MM.1S (cell line): ENCODE data around the gene OLIG3.

Experiments used
- DNase-seq: peaks from one replicate; pipeline ENCODE4 v3.0.0-alpha.2; 2015
- H2AFZ ChIP-seq: fragments of 300-600 bp; sonication (generic); 2 replicates; pipeline ENCODE4 v1.6.0; 2016; ENCODE audit warnings: antibody characterized with exemption, low read length
- H3F3A ChIP-seq: fragments of 300-600 bp; sonication (generic); 2 replicates; pipeline ENCODE4 v1.6.1; 2016; ENCODE audit warnings: mild to moderate bottlenecking, antibody characterized with exemption, low read length, moderate library complexity, mixed read lengths; ENCODE audit not compliant: insufficient read depth
- H3K27ac ChIP-seq: fragments of 300-600 bp; sonication (generic); 2 replicates; pipeline ENCODE4 v1.5.1; 2016; ENCODE audit warnings: mild to moderate bottlenecking, low read length
- H3K27me3 ChIP-seq: fragments of 300-600 bp; sonication (generic); replicated peaks from 2 replicates; pipeline ENCODE4 v1.6.0; 2016; ENCODE audit warnings: low read length; ENCODE audit not compliant: insufficient read depth
- H3K36me3 ChIP-seq: fragments of 300-600 bp; sonication (generic); replicated peaks from 2 replicates; pipeline ENCODE4 v1.6.1; 2016; ENCODE audit warnings: mild to moderate bottlenecking, low read length, mixed read lengths; ENCODE audit not compliant: insufficient read depth
- H3K4me1 ChIP-seq: fragments of 300-600 bp; sonication (generic); 2 replicates; pipeline ENCODE4 v1.6.1; 2016; ENCODE audit warnings: low read length, mixed read lengths
- H3K4me2 ChIP-seq: fragments of 300-600 bp; sonication (generic); 2 replicates; pipeline ENCODE4 v1.6.0; 2016; ENCODE audit warnings: low read depth, low read length
- H3K4me3 ChIP-seq: fragments of 300-600 bp; sonication (generic); 2 replicates; pipeline ENCODE4 v1.5.1; 2016; ENCODE audit warnings: low read length, mixed read lengths
- H3K79me2 ChIP-seq: fragments of 300-600 bp; sonication (generic); 2 replicates; pipeline ENCODE4 v1.6.1; 2016; ENCODE audit warnings: mixed run types, low read length, mixed read lengths
- H3K9ac ChIP-seq: fragments of 300-600 bp; sonication (generic); 2 replicates; pipeline ENCODE4 v1.6.1; 2016; ENCODE audit warnings: low read length, mixed read lengths
- H3K9me2 ChIP-seq: fragments of 300-600 bp; sonication (generic); replicated peaks from 2 replicates; pipeline ENCODE4 v1.6.1; 2016; ENCODE audit warnings: mild to moderate bottlenecking, low read length, mixed read lengths; ENCODE audit not compliant: insufficient read depth
- H3K9me3 ChIP-seq: fragments of 300-600 bp; sonication (generic); replicated peaks from 2 replicates; pipeline ENCODE4 v1.6.1; 2016; ENCODE audit warnings: mild to moderate bottlenecking, low read length, mixed read lengths; ENCODE audit not compliant: insufficient read depth
- H4K20me1 ChIP-seq: fragments of 300-600 bp; sonication (generic); 2 replicates; pipeline ENCODE4 v1.6.1; 2016; ENCODE audit warnings: mild to moderate bottlenecking, low read length, moderate library complexity, mixed read lengths; ENCODE audit not compliant: insufficient read depth
- EZH2 ChIP-seq: fragments of 300-600 bp; sonication (generic); optimal IDR thresholded peaks from 2 replicates; pipeline ENCODE3; 2017; ENCODE audit warnings: low read depth, mild to moderate bottlenecking, antibody characterized with exemption, low read length, mixed read lengths
- EZH2phosphoT487 ChIP-seq: fragments of 300-600 bp; sonication (generic); IDR thresholded peaks from 2 replicates; pipeline ENCODE4 v1.6.1; 2018; ENCODE audit warnings: antibody characterized with exemption, low read length
- TF ChIP-seq, protein P1 (sequence below): fragments of 300-600 bp; sonication (generic); IDR thresholded peaks from 2 replicates; pipeline ENCODE4 v1.5.1; 2016; ENCODE audit warnings: antibody characterized with exemption, low read length, mixed read lengths

The OLIG3 gene

DNA sequence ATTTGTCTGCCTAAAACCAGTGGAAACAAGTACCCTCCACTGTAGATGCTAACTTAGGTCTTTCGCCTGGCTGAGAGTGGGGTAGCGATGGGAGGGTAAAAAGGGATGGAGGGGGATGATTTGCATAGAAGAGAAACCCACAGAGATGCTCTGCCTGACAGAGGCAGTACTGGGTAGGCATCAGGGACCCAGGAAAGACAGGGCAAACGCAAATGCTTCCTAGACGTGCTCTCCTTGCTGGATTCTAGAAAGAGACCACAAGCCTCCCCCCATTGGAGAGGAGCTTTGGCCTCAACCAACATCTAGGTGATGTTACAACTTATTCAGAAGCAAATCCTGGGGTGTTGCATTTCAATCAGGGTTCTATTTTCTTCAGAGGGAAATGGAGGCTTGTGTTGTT is 3.2 kb downstream of the OLIG3 start:
- TF ChIP-seq EZH2phosphoT487 (no peak), EZH2 (no peak)
- TF ChIP-seq, protein P1, sequence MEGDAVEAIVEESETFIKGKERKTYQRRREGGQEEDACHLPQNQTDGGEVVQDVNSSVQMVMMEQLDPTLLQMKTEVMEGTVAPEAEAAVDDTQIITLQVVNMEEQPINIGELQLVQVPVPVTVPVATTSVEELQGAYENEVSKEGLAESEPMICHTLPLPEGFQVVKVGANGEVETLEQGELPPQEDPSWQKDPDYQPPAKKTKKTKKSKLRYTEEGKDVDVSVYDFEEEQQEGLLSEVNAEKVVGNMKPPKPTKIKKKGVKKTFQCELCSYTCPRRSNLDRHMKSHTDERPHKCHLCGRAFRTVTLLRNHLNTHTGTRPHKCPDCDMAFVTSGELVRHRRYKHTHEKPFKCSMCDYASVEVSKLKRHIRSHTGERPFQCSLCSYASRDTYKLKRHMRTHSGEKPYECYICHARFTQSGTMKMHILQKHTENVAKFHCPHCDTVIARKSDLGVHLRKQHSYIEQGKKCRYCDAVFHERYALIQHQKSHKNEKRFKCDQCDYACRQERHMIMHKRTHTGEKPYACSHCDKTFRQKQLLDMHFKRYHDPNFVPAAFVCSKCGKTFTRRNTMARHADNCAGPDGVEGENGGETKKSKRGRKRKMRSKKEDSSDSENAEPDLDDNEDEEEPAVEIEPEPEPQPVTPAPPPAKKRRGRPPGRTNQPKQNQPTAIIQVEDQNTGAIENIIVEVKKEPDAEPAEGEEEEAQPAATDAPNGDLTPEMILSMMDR, result no peak
- Histone ChIP-seq H3K79me2 (no peaks in the 10 kb centered on the region), H3K4me3 (no peak overlapping the region), H3K4me1 (no peaks in the 10 kb centered on the region), H3K9me2 (no peaks in the 10 kb centered on the region), H2AFZ (no peak overlapping the region), H3K36me3 (no peaks in the 10 kb centered on the region), H3K9me3 (no peaks in the 10 kb centered on the region), H3K9ac (no peak overlapping the region), H3F3A (no peaks in the 10 kb centered on the region), H3K27ac (no peak overlapping the region), H4K20me1 (no peaks in the 10 kb centered on the region), H3K4me2 (no peak overlapping the region), H3K27me3 (peaks cover 22% of the 10 kb centered on the region)
- DNase-seq, result no peak

DNA sequence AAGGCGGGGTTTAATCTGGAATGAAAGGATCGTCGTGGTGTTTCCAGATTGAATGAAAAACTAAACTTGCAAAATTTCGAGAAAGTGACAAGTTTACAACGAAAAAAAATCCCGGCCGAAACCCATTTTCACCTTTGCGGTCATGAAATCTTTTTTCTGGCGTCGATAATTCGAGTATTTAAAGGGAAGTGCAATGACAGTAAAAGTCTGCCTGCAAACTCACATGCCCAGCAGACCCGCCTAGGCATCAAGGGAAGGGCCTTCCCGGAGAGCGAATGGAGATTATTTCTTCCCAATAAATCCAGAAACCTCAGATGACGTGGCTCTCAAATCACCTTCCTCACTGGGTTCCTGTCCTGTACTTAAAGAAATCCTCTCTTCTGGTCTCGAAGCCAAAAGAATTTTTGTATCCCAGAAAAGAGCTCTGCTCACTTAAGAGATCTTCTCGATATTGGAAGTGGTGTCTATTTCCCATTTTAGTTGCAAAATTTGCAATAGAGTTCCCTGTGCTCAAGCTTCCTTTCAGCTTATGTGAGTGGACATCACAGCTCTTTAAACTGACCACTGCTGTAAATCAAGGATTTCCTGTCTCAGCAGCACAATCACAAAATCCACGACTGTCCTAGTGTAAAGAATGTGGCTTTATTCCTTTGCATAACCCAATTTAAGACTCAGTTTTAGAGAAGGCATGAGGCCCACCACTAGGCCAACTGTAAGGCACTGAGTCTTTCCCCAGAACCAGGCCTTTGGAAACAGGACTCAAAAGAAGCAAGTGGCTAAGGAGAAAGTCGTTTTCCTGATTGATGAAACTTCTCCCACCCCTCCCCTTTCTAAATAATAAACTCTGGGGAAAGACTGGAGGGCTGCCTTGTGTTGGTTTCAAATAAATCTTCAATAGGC is 3.9 kb downstream of the OLIG3 start:
- Histone ChIP-seq H3K36me3 (no peaks in the 10 kb centered on the region), H3K9me2 (no peaks in the 10 kb centered on the region), H3K4me3 (no peak overlapping the region), H2AFZ (no peak overlapping the region), H3K9me3 (no peaks in the 10 kb centered on the region), H3F3A (no peaks in the 10 kb centered on the region), H3K27ac (no peak overlapping the region), H3K4me2 (no peak overlapping the region), H3K4me1 (no peaks in the 10 kb centered on the region), H3K9ac (no peak overlapping the region), H3K79me2 (no peaks in the 10 kb centered on the region), H3K27me3 (peaks cover 18% of the 10 kb centered on the region), H4K20me1 (no peaks in the 10 kb centered on the region)
- no peak for DNase-seq
- TF ChIP-seq, protein P1, result no peak
- no peak for TF ChIP-seq EZH2phosphoT487
- no peak for TF ChIP-seq EZH2

DNA sequence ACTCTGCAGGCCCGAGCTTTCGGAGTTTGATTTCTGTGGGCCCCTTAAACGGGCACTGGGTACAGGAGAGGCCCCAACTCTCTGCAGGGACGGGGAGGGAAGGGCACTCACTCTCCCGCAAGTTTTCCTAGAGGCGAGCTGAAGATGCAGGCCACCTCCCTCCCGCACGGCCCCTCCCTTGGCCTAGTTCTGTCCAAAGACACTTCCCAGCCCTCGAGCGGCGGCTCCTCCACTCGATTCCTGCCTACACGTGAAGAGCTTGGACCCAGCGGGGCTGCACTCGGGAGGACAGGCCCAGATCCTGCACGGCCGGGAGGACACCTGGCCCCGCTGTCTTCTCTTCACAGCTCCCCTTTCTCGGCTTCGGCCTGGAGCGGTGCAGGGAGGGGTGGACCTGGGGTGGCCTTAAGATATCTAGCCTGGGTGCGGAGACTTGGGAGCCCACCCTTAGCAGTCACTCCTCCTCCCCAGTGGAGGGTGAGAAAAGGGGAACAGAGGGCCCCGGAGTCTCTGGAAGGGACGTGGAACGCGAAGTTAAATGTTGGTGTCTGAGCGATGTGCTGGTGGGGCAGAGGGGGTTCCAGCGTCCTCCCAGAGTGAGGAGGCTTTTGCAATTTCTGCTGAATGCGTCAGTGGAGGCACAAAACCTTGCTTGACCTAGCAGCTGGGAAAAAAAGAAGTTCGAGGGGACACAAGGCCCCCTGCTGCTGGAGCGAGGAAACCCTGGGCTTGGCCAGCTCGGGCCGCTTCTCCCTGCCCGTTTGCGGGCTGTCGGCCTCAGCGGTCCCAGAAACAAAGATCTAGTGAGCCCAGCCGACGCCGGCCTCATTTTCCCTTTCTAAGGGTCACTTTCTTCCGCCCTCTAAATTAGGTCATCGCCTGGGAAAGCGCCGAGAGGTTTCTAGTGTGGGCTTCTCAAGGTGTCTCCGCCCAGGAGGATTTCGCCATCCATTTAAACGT is 4.9 kb downstream of the OLIG3 start:
- no peaks in the 10 kb centered on the region for H3K9me2 ChIP-seq
- no peak overlapping the region for H3K27ac ChIP-seq
- no peaks in the 10 kb centered on the region for H3F3A ChIP-seq
- H3K79me2 ChIP-seq, result no peaks in the 10 kb centered on the region
- no peak for TF ChIP-seq EZH2
- TF ChIP-seq EZH2phosphoT487, result no peak
- TF ChIP-seq, protein P1, result no peak
- no peaks in the 10 kb centered on the region for H3K36me3 ChIP-seq
- DNase-seq, result no peak
- H2AFZ ChIP-seq, result no peak overlapping the region
- no peaks in the 10 kb centered on the region for H3K9me3 ChIP-seq
- H3K27me3 ChIP-seq, result peaks cover 11% of the 10 kb centered on the region; the same call in 1 of the 2 replicates
- H3K4me1 ChIP-seq, result no peaks in the 10 kb centered on the region
- H4K20me1 ChIP-seq, result no peaks in the 10 kb centered on the region
- H3K4me2 ChIP-seq, result no peak overlapping the region
- H3K9ac ChIP-seq, result no peak overlapping the region
- no peak overlapping the region for H3K4me3 ChIP-seq
